Neural cell (in vitro differentiated cells): ENCODE data around the gene SLC34A1.

Experiments
- EP300 ChIP-seq: fragments of 450-650 bp; conservative IDR thresholded peaks from 2 replicates; pipeline ENCODE4 v1.6.1; 2014; ENCODE audit warnings: antibody characterized with exemption, mild to moderate bottlenecking, moderate library complexity; ENCODE audit not compliant: poor library complexity, severe bottlenecking
- POLR2AphosphoS5 ChIP-seq: IDR thresholded peaks from 2 replicates; pipeline ENCODE4 v1.6.1; 2012
- SMC3 ChIP-seq: fragments of 450-650 bp; conservative IDR thresholded peaks from 2 replicates; pipeline ENCODE4 v1.6.1; 2014; ENCODE audit warnings: antibody characterized with exemption, mild to moderate bottlenecking, moderate library complexity; ENCODE audit not compliant: poor library complexity
- TF ChIP-seq, protein P1 (sequence below): fragments of 450-650 bp; IDR thresholded peaks from 2 replicates; pipeline ENCODE4 v1.5.1; 2014; ENCODE audit warnings: antibody characterized with exemption, mild to moderate bottlenecking, moderate library complexity; ENCODE audit not compliant: poor library complexity, severe bottlenecking

DNA sequence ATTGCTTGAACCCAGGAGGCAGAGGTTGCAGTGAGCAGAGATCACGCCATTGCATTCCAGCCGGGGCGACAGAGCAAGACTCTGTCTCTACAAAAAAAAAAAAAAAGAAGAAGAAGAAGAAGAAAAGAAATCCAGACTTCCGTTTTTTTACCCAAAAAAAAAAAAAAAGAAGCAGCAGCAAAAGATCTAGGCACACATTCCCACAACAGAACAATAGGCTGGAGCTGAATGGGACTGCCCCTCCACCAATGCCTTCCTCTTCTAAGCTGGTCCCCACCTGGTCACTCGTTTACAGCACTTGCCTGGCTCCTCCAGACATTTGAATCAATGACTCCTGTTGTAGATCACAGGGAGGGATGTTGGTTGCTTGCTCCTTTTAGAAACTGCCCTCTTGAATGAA is 31.1 kb upstream of the SLC34A1 start:
- TF ChIP-seq SMC3 (no peak), POLR2AphosphoS5 (no peak), EP300 (no peak)
- TF ChIP-seq, protein P1, sequence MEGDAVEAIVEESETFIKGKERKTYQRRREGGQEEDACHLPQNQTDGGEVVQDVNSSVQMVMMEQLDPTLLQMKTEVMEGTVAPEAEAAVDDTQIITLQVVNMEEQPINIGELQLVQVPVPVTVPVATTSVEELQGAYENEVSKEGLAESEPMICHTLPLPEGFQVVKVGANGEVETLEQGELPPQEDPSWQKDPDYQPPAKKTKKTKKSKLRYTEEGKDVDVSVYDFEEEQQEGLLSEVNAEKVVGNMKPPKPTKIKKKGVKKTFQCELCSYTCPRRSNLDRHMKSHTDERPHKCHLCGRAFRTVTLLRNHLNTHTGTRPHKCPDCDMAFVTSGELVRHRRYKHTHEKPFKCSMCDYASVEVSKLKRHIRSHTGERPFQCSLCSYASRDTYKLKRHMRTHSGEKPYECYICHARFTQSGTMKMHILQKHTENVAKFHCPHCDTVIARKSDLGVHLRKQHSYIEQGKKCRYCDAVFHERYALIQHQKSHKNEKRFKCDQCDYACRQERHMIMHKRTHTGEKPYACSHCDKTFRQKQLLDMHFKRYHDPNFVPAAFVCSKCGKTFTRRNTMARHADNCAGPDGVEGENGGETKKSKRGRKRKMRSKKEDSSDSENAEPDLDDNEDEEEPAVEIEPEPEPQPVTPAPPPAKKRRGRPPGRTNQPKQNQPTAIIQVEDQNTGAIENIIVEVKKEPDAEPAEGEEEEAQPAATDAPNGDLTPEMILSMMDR: no peak
